Body of pancreas (tissue), 4 donors: Measurements from ENCODE around the gene SLC25A42.

Source experiments
- CTCF ChIP-seq, 7 experiments: fragments of 450-650 bp in 4 of 7; fragments of 200-600 bp in 3 of 7; sonication (generic) in 3 of 7; IDR thresholded peaks; one replicate each; pipeline ENCODE4 v1.5.1; 2016 to 2019; ENCODE audit warnings: antibody characterized with exemption in 7 of 7
- POLR2A ChIP-seq, 3 donors: fragments of 450-650 bp; IDR thresholded peaks; one replicate each; pipeline ENCODE4 v1.6.1; 2016; ENCODE audit warnings: antibody characterized with exemption in 3 of 3, mild to moderate bottlenecking in 2 of 3

GRCh38 chr19:19026299-19026971 is 37.4 kb upstream of the SLC25A42 start:
- TF ChIP-seq CTCF (IDR thresholded peaks at IDR 0.05), result peak in 3 of 7 experiments; percentile 16 to 29 (median 28)
- TF ChIP-seq POLR2A (IDR thresholded peaks at IDR 0.05), result no peak
